HG02870 (cell line): ENCODE results near the gene TUBD1.

Experiments
- ATAC-seq: cut with Tn5 transposase; IDR thresholded peaks from one replicate; pipeline ENCODE4 v1.9.1; 2021; ENCODE audit warnings: mild to moderate bottlenecking, moderate library complexity; ENCODE audit not compliant: unreplicated experiment

TUBD1 gene

GRCh38 chr17:59827721-59828477, 64.8 kb downstream of the TUBD1 start:
- no peak for ATAC-seq

GRCh38 chr17:59826706-59827453, 65.9 kb downstream of the TUBD1 start:
- ATAC-seq: no peak

DNA sequence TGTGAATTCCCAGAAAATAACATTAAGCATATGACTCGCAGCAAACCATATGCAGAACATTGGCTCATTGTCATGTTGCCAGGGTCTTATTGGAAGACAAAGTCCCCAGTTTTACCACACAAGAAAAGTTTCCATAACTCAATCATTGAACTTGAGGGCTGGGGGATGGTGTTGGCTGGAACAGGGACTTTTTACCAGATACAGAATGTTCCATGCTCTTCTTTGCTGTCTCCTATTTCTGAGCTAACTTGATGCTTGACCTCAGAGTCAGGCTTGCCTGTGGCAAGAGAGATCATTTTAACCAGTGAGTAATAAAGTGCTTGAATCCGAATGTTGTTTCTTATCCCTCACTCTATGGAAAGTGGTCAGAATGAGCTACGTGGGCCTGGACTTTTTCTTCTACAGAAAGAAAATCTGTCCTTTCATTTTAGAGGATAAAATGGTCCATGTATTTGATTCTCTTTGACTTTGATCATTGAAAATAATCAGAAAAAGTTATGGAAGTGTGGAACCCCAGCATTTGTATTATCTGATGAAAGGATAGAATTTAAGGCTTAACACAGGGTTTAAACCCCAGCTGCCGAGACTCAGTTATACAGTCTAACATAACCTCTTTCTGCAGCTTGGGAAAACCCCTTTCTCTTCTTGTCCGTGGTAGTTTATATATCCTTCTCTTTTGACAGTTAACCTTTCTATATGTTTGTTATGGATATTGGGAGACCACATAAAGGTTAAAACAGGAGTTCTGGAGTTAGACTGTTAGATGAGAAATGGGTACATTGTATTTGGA, 67.0 kb downstream of the TUBD1 start:
- ATAC-seq: no peak

DNA sequence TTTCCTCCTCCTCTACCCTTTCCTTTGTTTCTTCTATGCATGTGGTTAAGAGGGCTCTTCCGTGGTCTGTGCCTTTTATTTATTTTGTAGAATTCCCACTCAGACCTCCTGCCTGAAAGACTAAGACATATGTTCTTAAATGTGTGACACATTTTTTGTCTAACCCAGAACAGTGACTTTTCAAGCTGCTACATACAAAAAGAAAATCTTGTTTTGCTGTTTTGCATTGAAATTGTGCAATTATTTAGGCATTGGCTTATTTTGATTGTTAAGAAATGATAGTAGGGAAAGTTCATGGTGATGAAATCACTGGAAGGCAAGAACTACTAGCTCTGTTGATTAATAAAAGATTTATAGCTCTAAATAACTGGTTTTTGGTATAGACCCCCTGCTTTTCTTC, 76.8 kb downstream of the TUBD1 start:
- ATAC-seq: no peak

- ATAC-seq: no peak
Measured at GRCh38 chr17:59814685-59815084, 78.1 kb downstream of the TUBD1 start.

DNA sequence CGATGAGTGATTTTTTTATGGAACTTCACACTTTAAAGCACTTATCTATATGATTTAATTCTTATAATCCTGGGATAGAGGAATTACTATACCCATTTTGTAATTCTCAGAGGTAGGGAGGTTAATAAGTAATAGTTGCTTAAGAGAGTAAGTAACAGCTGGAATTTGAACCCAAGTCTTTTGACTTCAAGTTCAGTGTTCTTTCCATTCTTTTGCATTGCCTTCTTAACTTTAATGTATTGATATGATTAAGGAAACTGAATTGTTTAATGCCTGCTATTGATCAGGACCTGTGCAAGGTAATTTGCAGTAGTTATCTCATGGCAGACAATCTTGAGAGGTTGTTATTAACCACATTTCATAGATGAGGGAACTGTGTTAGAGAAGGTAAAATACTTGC, 78.5 kb downstream of the TUBD1 start:
- no peak for ATAC-seq

DNA sequence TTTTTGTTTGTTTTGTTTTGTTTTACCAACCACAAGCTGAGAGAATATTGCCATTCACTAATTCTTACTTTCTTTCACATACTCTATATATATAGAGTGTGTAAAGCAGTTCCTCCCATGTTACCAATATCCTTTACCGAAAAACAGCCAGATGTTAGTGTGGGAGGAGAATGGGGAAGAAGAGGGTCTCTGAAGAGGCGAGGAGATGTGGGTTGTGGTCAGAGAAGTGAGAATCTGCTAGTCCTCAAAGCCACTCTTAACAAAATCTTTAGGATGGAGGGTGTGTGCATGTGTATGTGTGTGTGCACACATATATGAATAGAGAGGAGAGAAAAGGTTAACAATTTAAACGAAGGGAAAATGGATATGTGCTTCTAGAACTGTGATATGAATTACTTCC, 80.6 kb downstream of the TUBD1 start:
- no peak for ATAC-seq

- ATAC-seq: no peak
Measured at GRCh38 chr17:59811209-59811608, 81.5 kb downstream of the TUBD1 start.

DNA sequence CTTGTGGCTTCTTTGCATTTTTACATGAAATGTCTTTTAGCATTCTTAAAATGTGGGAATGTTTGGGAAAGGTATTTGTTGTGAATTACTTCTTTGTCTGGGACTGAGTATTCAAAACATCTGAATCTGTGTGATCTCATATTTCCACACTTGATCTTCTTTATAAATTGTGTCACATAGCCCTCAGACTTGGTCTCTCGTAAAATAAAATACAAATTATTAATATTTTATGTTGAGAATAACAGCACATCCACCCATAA, 81.9 kb downstream of the TUBD1 start:
- no peak for ATAC-seq
